ENCODE results near the gene WDFY4.

WDFY4 gene

GRCh38 chr10:48740015-48740707, 55.5 kb downstream of the WDFY4 start:
- Mint-ChIP-seq H3K27me3 (peaks cover 0 to 12% of the 10 kb centered on the region in 2 donors), H3K36me3 (ENCODE audit: insufficient read depth) (no peaks in the 10 kb centered on the region), H3K27ac (no peak overlapping the region), H3K4me3 (no peak overlapping the region), H3K4me1 (ENCODE audit: low read depth in 2 of 2) (no peaks in the 10 kb centered on the region), H3K9me3 (no peaks in the 10 kb centered on the region)
- no peak for DNase-seq
- ATAC-seq (replicated peaks): no peak

- no peaks in the 10 kb centered on the region for H3K9me3 Mint-ChIP-seq
- no peaks in the 10 kb centered on the region for H3K36me3 Mint-ChIP-seq (ENCODE audit: insufficient read depth)
- ATAC-seq (replicated peaks): no peak
- no peak overlapping the region for H3K4me3 Mint-ChIP-seq
- peaks cover 0 to 12% of the 10 kb centered on the region in 2 donors for H3K27me3 Mint-ChIP-seq
- DNase-seq: no peak
- no peaks in the 10 kb centered on the region for H3K4me1 Mint-ChIP-seq (ENCODE audit: low read depth in 2 of 2)
- H3K27ac Mint-ChIP-seq: no peak overlapping the region
Measured at GRCh38 chr10:48740988-48741387, 56.3 kb downstream of the WDFY4 start.

GRCh38 chr10:48742891-48743860, 58.5 kb downstream of the WDFY4 start:
- Mint-ChIP-seq H3K36me3 (ENCODE audit: insufficient read depth) (no peaks in the 10 kb centered on the region), H3K4me1 (ENCODE audit: low read depth in 2 of 2) (no peaks in the 10 kb centered on the region), H3K9me3 (peaks cover 0 to 2% of the 10 kb centered on the region in 2 donors), H3K27me3 (peaks cover 0 to 5% of the 10 kb centered on the region in 2 donors), H3K4me3 (no peak overlapping the region), H3K27ac (no peak overlapping the region)
- ATAC-seq (replicated peaks) (no peak), DNase-seq (no peak)

DNA sequence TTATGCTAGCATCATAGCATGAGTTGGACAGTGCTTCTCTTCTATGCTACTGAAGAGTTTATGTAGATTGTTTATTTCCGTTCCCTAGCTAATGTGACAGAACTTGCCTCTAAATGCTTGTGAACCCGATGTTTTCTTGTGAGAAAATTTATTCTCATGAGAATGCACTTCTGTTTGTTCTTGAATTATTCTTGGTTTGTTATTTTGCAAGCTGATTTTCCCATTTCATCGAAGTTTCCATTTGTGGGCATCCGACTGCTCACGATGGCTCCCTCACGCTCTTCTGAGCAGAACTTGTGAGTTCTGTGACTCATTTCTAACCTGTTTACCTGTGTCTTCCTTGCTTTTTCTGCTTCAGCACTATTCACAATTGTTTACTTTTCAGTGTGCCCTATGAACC, 59.9 kb downstream of the WDFY4 start:
- H3K36me3 Mint-ChIP-seq (ENCODE audit: insufficient read depth): no peaks in the 10 kb centered on the region

DNA sequence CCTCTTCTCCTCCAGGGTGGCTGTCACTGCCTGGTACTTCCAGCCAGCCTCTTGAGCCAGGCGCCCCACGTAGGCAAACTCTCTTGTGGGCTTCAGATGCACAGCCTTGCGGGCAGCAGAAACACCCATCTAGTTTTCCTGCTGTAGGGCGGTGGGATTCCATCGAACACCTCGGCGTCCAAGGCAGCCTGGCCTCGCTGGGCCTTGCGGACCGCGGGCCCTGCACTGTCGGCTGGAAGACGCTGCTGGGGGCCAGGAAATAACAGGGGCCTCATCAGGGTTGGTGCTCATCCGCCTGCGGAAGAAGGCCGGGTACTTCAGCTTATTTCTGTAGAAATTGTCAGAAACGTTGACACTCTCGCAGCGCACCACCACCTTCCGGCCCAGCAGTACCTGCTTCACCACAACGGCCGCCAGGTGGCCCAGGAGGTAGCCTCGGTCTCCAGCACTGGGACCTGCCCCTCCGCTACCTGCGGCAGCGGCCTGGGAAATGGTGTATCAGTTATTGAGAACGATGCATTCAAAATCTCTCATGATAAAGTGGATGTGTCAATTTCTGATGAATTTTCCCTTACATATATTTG, 61.1 kb downstream of the WDFY4 start:
- H3K27me3 Mint-ChIP-seq: no peaks in the 10 kb centered on the region
- no peak overlapping the region for H3K4me3 Mint-ChIP-seq
- no peaks in the 10 kb centered on the region for H3K4me1 Mint-ChIP-seq (ENCODE audit: low read depth in 2 of 2)
- no peak overlapping the region for H3K27ac Mint-ChIP-seq
- H3K36me3 Mint-ChIP-seq (ENCODE audit: insufficient read depth): no peaks in the 10 kb centered on the region
- DNase-seq: no peak
- peaks cover 0 to 2% of the 10 kb centered on the region in 2 donors for H3K9me3 Mint-ChIP-seq
- no peak for ATAC-seq (replicated peaks)

More for the DNA sequence above, 59.9 kb downstream of the WDFY4 start:
- H3K4me1 Mint-ChIP-seq (ENCODE audit: low read depth in 2 of 2): no peaks in the 10 kb centered on the region
- H3K4me3 Mint-ChIP-seq: no peak overlapping the region
- ATAC-seq (replicated peaks) (no peak), DNase-seq (no peak)
- no peak overlapping the region for H3K27ac Mint-ChIP-seq
- peaks cover 0 to 2% of the 10 kb centered on the region in 2 donors for H3K9me3 Mint-ChIP-seq
- H3K27me3 Mint-ChIP-seq: peaks cover 0 to under 1% of the 10 kb centered on the region in 2 donors

DNA sequence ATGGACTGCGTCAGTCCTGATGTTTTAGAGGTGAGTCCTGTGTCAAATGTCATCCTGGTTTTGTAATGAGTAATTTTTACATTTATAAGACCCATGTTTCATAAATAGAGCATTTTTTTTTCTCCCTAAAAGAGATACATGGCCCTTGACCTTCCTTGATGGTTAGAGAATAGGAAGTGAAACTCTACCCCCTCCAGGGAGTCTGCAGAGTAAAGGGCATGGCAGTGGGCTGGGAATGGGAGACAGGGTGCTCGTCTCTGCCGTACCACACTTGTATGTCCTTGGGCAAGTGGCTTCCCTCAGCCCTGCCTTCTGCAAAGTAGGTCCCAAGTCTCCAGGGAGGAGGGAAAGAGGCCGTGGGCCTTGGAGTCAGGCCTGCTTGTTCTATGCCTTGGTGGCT, 63.9 kb downstream of the WDFY4 start:
- H3K4me1 Mint-ChIP-seq (ENCODE audit: low read depth in 2 of 2): no peaks in the 10 kb centered on the region
- no peak overlapping the region for H3K27ac Mint-ChIP-seq
- H3K9me3 Mint-ChIP-seq: peaks cover 0 to 2% of the 10 kb centered on the region in 2 donors
- no peak for ATAC-seq (replicated peaks)
- DNase-seq: no peak
- no peaks in the 10 kb centered on the region for H3K27me3 Mint-ChIP-seq
- no peak overlapping the region for H3K4me3 Mint-ChIP-seq
- no peaks in the 10 kb centered on the region for H3K36me3 Mint-ChIP-seq (ENCODE audit: insufficient read depth)

GRCh38 chr10:48749254-48749787, 64.6 kb downstream of the WDFY4 start:
- H3K27me3 Mint-ChIP-seq: no peaks in the 10 kb centered on the region
- no peaks in the 10 kb centered on the region for H3K36me3 Mint-ChIP-seq (ENCODE audit: insufficient read depth)
- H3K9me3 Mint-ChIP-seq: peaks cover 0 to 2% of the 10 kb centered on the region in 2 donors
- no peak overlapping the region for H3K27ac Mint-ChIP-seq
- no peaks in the 10 kb centered on the region for H3K4me1 Mint-ChIP-seq (ENCODE audit: low read depth in 2 of 2)
- ATAC-seq (replicated peaks) (no peak), DNase-seq (no peak)
- no peak overlapping the region for H3K4me3 Mint-ChIP-seq

DNA sequence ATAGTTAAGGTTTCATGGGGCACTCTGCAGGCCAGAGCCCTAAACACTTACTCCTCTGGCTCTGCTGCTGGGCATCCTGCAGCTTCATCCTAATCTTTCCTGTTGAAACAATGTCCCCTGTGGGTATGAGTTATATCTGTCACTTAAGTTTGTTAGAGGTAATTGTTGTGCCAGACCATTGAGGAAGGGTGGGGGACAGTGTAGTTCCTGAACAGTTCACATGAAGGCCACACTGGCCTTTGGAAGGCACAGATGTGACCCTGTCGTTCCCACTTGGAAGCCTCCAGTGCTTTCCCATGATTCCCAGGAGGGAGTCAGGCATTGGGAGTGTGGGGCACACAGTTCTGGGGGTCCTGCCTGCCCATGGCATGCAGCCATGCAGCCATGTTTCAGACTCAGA, 65.3 kb downstream of the WDFY4 start:
- H3K9me3 Mint-ChIP-seq: peaks cover 0 to 2% of the 10 kb centered on the region in 2 donors
- no peaks in the 10 kb centered on the region for H3K36me3 Mint-ChIP-seq (ENCODE audit: insufficient read depth)
- H3K27me3 Mint-ChIP-seq: no peaks in the 10 kb centered on the region
- no peak overlapping the region for H3K4me3 Mint-ChIP-seq
- ATAC-seq (replicated peaks): no peak
- H3K27ac Mint-ChIP-seq: no peak overlapping the region
- H3K4me1 Mint-ChIP-seq (ENCODE audit: low read depth in 2 of 2): no peaks in the 10 kb centered on the region
- DNase-seq: no peak

DNA sequence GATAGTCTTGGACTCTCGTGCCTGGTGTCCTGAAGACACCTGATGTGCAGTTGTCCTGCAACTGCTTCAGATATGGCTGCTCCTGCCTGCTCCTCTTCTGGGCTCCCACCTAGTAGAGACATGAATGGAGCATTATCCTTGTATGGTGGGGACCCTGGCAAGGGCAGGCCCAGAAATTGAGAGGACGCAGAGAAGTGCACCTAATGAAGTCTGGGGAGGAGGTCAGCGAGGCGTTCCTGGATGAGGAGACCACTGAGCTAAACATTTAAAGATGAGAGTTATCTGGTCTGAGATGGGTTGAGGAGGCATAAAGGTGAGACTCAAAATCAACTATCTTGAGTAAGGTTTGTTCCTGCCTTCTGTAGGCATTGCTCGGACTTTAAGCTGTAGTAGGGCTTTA, 66.3 kb downstream of the WDFY4 start:
- H3K4me3 Mint-ChIP-seq: no peak overlapping the region
- H3K27me3 Mint-ChIP-seq: no peaks in the 10 kb centered on the region

DNA sequence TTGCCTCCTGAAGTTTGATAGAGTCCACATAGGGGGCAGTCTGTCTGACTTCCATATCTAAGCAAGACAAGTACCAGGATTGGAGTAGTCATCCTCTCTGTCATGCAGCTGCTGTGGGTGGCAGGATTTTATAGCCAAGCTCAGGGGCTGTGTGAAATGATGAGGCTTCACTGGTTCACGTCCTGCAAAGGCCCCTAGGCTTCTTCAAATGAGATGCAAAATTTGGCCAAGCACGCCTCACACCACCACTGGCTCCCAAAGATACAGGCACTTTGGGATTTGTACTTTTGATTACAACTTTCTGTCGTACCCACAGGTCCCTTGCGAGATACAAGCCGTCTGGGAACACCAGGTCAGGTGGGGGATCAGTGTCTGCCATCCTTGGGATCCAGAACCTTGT, 67.1 kb downstream of the WDFY4 start:
- Mint-ChIP-seq H3K27ac (no peak overlapping the region), H3K36me3 (ENCODE audit: insufficient read depth) (no peaks in the 10 kb centered on the region), H3K27me3 (no peaks in the 10 kb centered on the region), H3K4me3 (no peak overlapping the region), H3K9me3 (peaks cover 0 to 2% of the 10 kb centered on the region in 2 donors), H3K4me1 (ENCODE audit: low read depth in 2 of 2) (no peaks in the 10 kb centered on the region)
- ATAC-seq (replicated peaks): no peak
- DNase-seq: no peak

More for the DNA sequence above, 66.3 kb downstream of the WDFY4 start:
- Mint-ChIP-seq H3K27ac (no peak overlapping the region), H3K4me1 (ENCODE audit: low read depth in 2 of 2) (no peaks in the 10 kb centered on the region), H3K9me3 (peaks cover 0 to 2% of the 10 kb centered on the region in 2 donors), H3K36me3 (ENCODE audit: insufficient read depth) (no peaks in the 10 kb centered on the region)
- ATAC-seq (replicated peaks) (no peak), DNase-seq (no peak)

- DNase-seq (no peak), ATAC-seq (replicated peaks) (no peak)
- Mint-ChIP-seq H3K4me1 (ENCODE audit: low read depth in 2 of 2) (no peaks in the 10 kb centered on the region), H3K9me3 (no peaks in the 10 kb centered on the region), H3K27me3 (peaks cover 31 to 41% of the 10 kb centered on the region in 2 donors), H3K4me3 (no peak overlapping the region), H3K27ac (no peak overlapping the region), H3K36me3 (ENCODE audit: insufficient read depth) (no peaks in the 10 kb centered on the region)
Measured at GRCh38 chr10:48758411-48758810, 73.7 kb downstream of the WDFY4 start.

DNA sequence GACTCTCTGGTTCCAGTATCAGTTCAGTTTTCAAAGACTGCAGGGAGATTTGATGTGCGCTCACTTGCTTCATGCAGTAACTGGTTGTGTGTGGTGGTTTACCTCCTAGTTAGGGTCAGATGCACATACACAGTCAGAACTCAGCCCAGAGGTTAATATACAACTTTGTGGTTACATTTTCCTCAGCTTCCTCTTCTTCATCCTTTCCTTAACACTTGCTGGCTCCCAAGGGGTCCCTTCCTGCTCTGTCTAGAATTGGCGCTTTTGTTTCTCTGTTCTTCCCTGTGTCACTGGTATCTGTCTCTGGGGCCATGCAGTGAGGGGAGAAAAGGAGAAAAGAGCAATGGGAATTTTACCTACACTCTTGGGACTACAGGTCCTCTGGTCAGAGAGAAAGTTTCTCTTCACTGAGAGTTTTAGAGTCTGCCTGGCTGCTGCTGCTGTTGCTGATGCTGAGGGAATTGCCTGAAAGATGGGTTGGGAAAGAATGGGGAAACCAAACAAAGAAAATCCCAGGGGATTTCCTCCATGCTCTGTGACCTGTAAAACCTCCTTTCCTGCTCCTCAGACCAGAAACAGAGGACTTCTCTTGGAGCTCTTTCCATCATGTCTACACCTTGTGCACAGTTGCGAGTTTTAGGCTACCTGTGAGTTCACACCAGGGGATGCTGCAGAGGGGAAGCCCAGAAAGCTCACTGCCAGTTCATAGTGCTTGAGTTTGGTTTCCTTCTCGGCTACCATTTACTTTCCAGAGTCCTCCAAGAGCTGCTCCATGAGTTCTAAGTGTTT, 74.6 kb downstream of the WDFY4 start:
- Mint-ChIP-seq H3K27ac (no peak overlapping the region), H3K9me3 (no peaks in the 10 kb centered on the region), H3K4me1 (ENCODE audit: low read depth in 2 of 2) (no peaks in the 10 kb centered on the region), H3K36me3 (ENCODE audit: insufficient read depth) (no peaks in the 10 kb centered on the region), H3K27me3 (peaks cover 31 to 41% of the 10 kb centered on the region in 2 donors), H3K4me3 (no peak overlapping the region)
- ATAC-seq (replicated peaks): no peak
- DNase-seq: no peak

DNA sequence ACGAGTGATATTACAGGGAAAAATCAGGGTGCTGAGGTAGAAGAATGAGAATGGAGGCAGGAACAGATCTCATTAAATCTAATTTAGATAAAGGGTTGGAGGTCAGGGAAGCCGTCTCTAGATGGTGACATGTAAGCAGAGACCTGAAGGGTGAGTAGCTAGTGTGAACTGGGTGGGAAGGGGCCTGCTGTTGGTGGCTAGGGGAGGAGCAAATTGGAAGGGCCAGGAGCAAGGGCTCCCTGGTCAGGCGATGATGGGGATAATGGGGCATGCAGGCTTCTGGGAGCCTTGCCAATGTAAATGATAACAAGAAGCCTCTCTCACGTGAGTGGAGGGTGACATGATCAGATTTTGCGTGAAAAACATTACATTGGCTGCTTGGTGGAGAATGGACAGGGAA, 76.3 kb downstream of the WDFY4 start:
- H3K9me3 Mint-ChIP-seq: no peaks in the 10 kb centered on the region
- no peaks in the 10 kb centered on the region for H3K36me3 Mint-ChIP-seq (ENCODE audit: insufficient read depth)
- no peaks in the 10 kb centered on the region for H3K4me1 Mint-ChIP-seq (ENCODE audit: low read depth in 2 of 2)
- no peak overlapping the region for H3K4me3 Mint-ChIP-seq
- DNase-seq (no peak), ATAC-seq (replicated peaks) (no peak)
- peaks cover 38 to 41% of the 10 kb centered on the region in 2 donors for H3K27me3 Mint-ChIP-seq
- H3K27ac Mint-ChIP-seq: no peak overlapping the region

Data from effector memory CD8-positive, alpha-beta T cell (primary cell).